G401 (cell line): ENCODE measurements around the gene NCS1. TPM values are rescaled to one million over a fixed set of nuclear protein-coding genes. Genes with fewer than 3 reads are reported as not detected.
"Not testable (repeated sequence)": the region's sequence is repeated elsewhere in the genome, so short reads cannot be mapped to it uniquely, and the experiment has no call there.

Experiments
- DNase-seq: peaks from one replicate; pipeline ENCODE4 v3.0.0-alpha.2; 2015; ENCODE audit warnings: low spot score
- in situ Hi-C: cut with HindIII; loops from 2 replicates; pipeline ENCODE4 v1.10.0; 2016; ENCODE audit warnings: low sequenced_read_pairs, mixed read lengths
- total RNA-seq: library from RNA; depleted of rRNA; stranded (reverse); fragments of >200 nt; shearing (Covaris generic); gene quantifications from 2 replicates; pipeline ENCODE4 v1.2.3, GENCODE V29; 2014

The NCS1 gene
- total RNA-seq, 1 experiment from 2014 or later = 44.9 TPM

DNA sequence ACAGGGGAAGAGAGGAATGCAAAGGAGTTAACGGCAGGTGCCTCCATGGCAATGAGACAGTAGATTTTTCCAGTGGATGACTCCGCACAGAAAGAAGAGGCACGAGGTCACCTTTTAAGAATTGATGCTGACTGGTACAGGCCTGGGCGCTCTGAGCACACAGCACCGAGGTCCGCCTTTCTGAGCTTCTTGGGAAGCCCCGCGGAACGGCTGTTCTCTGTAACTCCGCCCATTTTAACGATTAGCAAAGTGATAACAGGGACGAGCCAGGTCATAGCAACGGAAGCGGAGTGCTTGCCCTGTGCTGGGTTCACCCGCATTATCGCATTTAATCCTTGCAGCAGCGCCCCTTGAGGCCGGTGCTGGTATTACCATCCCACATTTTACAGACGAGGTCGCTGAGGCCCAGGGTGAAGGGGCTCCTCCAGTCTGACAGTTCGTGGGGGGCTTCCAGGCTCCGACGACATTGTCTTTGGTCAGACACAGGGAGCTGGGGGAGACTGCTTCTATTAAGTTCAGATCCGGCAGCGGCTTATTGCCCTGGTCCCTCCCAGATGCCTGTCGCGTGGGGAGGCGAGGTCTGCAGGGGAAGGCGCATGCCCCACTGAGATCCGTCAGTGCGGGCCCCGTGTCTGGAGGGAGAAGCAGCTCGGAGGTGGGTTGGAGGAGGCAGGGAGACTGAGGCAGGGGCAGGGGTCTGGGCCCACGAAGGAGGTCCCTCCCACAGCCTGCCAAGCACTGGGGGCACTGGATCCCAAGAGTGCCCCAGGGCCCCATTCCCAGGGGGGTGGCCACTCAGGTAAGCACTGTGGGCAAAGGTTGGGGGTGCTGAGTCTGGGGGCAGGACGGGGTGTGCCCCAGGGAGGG is 71.0 kb downstream of the NCS1 start:
- peak; percentile 79 for DNase-seq
- in situ Hi-C loops = loop anchor here (10.0 kb wide), 1 partner anchor 118 kb away; no protein-coding TSS in a partner anchor

DNA sequence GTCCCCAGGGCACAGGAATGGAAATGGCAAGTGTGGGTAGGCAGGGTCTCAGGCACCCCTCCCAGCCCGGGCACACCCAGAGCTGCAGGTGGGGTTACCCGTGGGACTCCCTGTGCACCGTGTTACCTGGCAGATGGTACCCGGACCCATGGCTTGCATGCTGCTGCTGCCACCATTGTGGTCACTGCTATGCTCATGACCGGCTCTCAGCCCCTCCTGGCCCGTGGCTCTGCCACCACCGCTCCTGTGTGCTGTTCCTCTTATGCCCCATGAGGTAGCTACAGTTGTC is 71.6 kb downstream of the NCS1 start:
- in situ Hi-C loops = loop anchor here (10.0 kb wide), 1 partner anchor 119 kb away; no protein-coding TSS in a partner anchor
- no peak for DNase-seq

DNA sequence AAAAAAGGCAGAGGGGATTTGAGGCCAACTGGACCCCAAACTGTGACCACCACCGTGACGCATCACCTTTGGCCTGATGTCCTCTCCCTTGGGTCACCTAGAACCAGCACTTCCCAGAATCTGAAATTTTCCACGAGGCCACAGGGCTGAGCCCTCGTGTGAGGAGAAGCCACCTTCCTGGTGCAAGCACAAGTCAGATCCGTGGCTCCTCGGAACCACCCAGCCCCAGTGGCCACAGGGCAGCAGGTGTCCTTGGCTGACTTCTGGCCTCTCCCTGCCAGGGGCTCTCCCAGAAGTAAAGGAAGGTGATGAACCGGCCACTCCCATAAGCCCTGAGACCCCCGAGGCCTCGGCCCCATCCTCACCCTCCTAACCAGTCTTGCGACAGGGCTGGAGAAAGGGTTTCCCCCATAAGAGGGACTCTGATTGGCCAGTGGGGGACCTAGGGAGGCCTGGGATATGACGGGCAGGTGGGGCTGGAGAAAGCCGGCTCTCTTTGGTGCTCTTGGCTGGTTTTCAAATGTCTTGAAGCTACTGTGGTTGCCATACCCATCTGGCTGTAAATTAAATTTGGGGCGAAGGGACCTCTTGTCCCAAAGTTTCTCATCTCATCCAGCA is 72.5 kb downstream of the NCS1 start:
- no peak for DNase-seq

DNA sequence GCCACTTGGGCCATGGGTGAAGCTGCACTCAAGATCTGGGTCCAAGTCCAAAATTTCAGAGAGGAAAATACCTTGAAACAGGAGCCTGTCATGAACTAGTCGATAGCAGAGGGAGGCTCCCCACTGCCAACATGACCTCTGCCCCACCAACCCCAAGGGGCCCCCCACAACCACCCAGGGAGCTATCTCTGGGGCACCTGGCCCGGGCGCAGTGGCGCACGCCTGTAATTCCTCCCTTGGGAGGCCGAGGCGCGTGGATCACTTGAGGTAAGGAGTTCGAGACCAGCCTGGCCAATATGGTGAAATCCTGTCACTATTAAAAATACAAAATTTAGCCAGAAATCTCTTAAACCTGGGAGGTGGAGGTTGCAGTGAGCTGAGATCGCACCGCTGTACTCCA is 73.3 kb downstream of the NCS1 start:
- in situ Hi-C loops = loop anchor here (10.0 kb wide), 1 partner anchor 121 kb away; no protein-coding TSS in a partner anchor
- DNase-seq = no peak

More for the DNA sequence above, 72.5 kb downstream of the NCS1 start:
- in situ Hi-C loops = loop anchor here (10.0 kb wide), 1 partner anchor 120 kb away; no protein-coding TSS in a partner anchor

DNA sequence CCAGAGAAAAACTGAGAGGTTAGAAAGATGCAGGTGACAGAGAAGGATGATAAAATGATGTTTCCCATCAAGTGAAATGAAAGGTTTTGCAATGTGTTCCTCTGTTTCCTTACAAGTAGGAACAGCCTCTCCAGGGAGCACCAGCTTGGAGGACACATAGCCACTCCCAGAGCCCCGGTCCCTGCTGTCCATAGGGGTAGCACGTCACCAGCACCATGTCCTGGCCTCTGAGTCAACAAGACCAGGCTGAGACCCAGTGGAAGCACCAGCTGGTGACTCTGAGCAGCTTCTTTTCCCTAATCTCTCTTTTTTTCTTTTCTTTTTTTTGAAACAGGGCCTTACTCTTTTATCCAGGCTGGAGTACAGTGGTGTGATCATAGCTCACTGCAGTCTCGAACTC is 73.9 kb downstream of the NCS1 start:
- in situ Hi-C loops = loop anchor here (10.0 kb wide), 1 partner anchor 121 kb away; no protein-coding TSS in a partner anchor

DNA sequence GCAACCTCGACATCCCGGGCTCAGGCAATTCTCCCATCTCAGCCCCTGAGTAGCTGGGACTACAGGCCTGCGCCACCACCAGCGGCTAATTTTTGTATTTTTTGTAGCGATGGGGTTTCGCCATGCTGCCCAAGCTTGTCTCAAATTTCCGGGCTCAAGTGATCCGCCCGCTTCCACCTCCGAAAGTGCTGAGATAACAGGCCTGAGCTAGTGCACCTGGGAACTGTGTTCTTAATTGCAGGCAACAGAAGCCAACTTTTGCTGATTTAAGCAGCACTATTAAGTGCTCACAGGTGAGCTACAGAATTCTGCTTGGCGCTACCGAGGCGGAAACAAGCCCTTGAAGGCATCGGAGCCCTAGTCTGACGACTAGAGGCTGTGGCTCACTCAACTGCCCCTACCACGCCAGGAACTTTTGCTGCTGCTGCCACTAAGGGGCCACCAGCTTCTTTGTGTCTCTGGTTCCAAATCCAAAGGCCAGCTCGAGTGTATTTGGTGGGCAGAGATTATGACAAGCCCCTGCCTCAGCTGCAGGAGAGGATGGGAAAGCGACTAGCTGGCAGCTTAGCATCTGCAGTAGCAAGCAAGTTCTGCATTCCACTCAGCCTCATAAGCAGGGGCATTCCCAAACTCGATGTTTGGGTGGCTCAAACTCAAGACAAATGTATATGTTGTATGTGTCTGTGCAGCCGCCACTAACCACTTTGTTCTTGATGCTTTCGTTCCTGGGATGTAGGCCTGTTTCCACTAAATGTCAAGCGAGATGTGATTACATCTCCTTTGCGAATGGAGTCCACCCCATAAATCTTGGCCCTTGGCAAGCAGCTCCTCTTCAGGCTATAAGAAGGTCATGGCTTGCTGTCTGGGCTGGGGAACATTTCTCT is 82.8 kb downstream of the NCS1 start:
- in situ Hi-C loops = no loop called here
- DNase-seq = no peak

More for the DNA sequence above, 73.9 kb downstream of the NCS1 start:
- DNase-seq = no peak

DNA sequence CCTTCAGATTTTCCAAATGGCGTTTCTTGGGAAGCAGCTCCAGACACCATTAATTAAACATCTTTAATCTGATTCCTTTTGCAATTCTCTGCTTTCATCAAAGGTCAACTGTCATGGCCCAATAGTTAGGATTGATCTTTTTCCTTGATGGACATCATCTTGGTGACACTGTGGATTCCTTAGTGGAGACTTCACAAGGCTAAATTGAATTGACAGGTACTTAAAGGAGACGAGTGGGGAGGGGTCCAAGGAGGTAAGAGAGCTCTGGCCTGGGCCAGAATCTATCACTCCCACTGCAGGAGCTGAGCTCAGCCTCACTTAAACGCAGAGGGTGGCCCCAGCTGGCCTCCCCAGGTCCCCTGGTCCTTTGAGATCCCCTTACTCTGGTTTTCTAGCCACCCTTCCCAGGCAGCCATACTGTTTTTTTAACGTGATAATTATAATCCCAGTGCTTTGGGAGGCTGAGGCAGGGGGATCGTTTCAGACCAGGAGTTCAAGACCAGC is 83.5 kb downstream of the NCS1 start:
- in situ Hi-C loops = no loop called here
- DNase-seq = no peak

DNA sequence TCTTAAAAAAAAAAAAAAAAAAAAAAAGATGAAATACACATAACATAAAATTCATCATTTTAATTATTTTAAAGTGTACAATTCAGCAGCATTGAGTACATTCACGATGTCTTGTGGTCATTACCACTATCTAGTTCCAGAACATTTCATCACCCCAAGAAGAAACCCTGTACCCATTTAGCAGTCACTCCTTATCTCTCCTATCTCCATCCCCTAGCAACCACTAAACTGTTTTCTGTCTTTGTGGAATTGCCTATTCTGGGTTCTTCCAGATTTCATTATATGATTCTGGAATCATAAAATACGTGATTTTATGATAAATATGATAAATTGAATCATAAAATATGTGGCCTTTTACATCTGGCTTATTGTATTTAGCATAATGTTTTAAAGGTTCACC is 84.4 kb downstream of the NCS1 start:
- DNase-seq = no peak

DNA sequence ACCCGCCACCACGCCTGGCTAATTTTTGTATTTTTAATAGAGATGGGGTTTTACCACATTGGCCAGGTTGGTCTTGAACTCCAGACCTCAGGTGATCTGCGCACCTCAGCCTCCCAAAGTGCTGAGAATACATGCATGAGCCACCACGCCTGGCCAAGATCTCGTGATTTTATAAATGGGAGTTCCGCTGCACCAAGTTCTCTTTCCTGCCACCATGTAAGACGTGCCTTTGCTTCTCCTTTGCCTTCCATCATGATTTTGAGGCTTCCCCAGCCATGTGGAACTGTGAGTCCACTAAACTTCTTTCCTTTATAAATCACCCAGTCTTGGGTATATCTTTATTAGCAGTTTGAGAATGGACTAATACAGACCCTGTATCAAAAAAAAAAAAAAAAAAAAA is 85.9 kb downstream of the NCS1 start:
- DNase-seq, in situ Hi-C loops: not testable (repeated sequence)

More for the DNA sequence above, 84.4 kb downstream of the NCS1 start:
- in situ Hi-C loops = no loop called here

DNA sequence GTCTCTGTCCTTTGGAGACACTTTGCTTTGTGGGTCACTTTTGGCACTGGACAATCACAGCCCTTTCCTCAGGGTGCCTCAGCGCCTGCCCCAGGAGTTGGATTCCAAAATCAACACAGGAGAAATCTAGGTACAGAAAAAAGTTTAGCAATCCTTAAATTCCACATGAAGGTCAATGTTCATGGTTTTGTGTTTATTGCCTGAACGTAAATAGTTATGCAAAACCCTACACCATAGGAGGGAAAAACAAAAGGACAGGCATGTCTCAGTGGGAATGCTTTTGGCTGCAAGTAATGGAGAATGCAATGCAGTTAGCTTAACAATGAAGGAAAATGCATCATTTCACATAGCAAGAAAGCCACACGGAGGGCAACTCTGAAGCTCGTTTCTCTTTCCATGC is 86.8 kb downstream of the NCS1 start:
- no peak for DNase-seq
- in situ Hi-C loops = no loop called here

DNA sequence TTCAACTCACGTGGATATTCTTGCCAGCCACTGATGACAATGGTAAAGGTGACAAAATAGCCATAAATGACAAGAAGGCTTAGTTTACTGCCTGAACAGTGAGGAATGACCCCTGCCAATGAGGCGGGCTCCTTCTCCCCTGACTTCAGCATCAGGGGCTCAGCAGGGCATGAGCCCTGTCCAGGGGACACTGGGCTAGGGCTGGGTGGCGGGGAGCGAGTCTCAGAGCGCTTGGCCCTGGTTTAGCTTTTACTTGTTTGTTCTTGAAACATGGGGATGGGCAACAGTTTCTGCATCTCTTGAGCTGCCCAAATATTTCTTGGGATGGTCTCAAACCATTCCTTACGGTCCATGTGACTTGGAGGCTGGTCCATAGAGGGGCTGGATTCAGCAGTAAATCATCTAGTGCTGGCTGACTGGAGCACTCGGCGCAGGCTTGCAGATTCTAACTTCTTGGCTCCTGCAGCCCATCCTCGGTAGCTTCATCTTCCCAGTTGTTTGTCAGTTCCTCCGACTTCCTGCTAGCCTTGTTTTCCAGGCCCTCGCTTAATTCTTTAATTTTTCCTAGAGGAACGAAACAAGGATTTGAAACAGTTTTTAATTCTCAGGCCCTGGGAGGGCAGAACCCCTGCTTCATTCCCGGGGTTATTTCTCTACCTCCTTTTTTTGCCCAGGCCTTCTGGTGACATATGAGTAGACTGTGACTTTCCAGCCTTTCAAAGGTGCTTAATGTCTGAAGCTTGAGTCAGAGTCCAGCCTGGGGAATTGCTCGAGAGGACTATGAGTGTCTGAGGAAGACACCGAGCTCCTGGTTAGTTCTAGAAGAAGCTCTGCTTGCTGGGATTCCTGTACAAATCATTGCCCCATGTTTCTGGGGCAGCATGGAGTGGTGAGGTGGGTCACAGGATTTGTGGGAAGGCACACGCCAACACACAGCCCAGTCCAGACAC is 88.9 kb downstream of the NCS1 start:
- in situ Hi-C loops = no loop called here
- no peak for DNase-seq

DNA sequence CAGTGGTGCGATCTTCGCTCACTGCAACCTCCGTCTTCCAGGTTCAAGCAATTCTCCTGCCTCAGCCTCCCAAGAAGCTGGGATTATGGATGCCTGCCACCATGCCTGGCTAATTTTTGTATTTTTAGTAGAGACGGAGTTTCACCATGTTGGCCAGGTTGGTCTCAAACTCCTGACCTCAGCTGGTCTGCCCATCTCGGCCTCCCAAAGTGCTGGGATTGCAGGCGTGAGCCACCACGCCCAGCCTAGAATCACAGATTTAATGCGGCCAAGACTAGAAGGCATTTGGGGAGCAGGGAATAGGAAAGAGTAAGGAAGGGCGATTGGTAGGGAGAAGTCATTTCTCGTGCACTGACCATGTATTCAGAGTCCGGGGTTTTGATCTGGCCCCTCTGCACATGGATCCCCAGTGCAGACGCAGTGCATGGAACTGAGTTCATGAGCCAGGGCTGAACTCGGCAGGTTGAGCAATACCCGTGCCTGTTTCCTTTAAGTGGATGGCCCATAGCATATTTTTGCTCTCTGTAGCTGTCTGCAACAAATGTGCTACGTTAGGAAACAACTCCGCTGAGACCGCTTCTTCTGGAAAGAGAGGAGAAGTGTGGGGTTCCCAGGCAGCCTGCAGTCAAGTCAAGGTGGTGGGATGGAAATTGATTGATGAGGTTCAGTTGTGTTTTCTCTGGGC is 90.0 kb downstream of the NCS1 start:
- in situ Hi-C loops = no loop called here

DNA sequence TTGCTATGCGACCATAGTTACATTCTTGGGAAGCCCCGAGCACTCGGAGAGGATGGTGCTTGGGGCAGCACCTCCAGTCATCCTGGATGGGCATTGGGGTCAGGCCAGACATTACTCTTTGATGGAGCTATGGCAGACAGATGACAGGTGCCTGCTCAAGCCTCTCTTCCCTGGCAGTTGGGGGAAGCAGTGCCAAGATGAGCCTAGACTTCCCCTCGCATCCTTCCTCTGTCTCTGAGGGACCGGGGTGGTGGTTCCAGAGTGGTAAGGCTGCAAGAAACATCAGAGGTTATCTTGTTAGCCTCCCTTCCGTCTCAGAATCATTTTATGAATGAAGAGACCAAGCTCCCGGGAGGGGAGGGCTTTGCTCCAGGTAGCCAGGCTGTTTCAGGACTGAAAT is 90.6 kb downstream of the NCS1 start:
- no peak for DNase-seq
- in situ Hi-C loops = no loop called here

More for the DNA sequence above, 90.0 kb downstream of the NCS1 start:
- no peak for DNase-seq

DNA sequence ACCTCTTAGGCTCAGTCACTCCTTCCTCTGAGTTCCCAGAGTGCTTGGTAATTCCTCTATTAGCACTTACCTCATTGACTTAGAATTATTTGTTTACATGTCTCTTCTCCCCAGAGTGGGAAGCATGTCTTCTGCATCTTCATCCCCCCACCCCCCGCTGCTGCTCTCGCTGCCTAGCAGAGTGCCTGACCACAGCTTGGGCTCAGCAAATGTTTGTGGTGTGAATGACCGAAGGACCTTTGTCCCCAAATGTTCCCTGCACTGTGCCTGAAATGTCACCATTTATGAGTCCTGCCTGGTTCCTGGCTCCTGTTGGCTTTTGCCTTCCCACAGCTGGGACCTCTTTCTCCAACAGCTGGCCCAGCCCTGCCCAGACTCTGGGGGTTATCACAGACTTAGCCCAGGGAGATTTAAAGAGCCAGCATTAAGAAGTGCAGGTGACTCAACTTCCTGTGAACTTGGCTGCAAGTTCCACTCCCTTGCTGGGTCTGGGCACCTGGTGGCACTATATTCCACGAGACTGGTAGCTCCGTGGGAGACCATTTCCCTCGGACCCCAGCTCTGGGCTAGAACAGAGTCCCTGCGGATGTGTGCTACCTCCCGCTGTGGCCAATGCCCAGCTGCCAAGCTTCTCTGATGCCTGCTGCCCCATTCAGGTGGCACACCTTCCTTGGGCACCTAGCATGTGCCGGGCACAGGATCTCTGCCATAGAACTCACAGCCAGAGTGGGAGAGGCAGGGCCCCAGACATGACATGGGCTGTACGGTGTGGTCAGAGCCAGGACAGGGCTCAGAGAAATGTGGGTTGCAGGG is 91.6 kb downstream of the NCS1 start:
- in situ Hi-C loops = no loop called here
- DNase-seq = no peak

DNA sequence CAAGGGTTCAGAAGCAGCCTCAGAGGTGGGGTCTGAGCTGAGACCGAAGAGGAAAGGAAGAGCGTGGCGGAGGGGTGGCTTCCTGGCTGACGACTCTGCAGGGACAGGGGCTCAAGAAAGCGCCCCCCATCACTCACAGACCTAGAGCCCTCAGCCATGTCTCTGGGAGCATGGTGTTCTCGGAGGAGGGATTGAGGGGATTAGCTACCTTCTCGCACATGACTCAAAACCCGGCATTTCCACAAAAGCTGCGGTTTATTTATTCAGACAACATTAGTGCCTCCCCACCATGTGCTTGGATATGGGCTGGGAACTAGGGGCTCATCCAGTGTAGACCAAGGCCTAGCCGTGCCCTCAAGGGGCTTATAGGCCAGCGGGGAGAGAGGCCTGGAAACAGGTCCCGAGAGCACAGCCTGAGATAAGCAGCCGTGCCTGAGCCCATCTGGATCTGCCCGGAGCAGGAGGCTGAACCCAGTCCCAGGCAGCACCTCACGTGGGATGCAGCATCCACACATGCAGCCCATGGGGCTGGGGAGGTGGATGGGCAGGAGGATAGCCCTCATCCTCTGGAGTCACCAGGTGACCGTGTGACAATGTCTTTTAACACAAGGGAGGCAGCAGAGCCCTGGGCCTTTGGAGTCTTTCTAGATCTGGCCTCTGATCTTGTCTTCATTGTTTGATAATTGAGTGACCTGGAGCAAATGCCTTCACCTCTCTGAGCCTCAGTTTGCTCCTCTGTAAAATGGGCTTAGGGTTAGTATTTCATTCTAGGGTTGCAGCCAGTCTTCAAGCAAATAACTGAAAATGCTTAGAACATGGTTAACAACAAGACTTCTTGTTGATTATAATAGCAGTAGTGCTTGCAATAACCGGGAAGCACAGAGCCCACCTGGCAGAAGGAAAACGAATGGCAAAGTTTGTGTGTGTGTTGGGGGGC is 92.5 kb downstream of the NCS1 start:
- in situ Hi-C loops = no loop called here
- no peak for DNase-seq
